ENCODE data around the gene KAZN.

KAZN gene

GRCh38 chr1:14777516-14778506 lies 179.3 kb downstream of the KAZN start:
- peak; percentile 14 for DNase-seq

- DNase-seq, result no peak
Measured at GRCh38 chr1:14778541-14778897, 180.0 kb downstream of the KAZN start.

GRCh38 chr1:14778898-14779865 lies 180.7 kb downstream of the KAZN start:
- peak; percentile 21 for DNase-seq

GRCh38 chr1:14780271-14780670 lies 181.8 kb downstream of the KAZN start:
- peak; percentile 92 for DNase-seq

GRCh38 chr1:14781811-14782210 lies 183.3 kb downstream of the KAZN start:
- DNase-seq, result no peak

- DNase-seq, result no peak
Measured at GRCh38 chr1:14782741-14783591, 184.5 kb downstream of the KAZN start.

GRCh38 chr1:14783592-14783886 lies 185.1 kb downstream of the KAZN start:
- no peak for DNase-seq

GRCh38 chr1:14784790-14785773 lies 186.6 kb downstream of the KAZN start:
- DNase-seq, result no peak

GRCh38 chr1:14786109-14786675 lies 187.7 kb downstream of the KAZN start:
- no peak for DNase-seq

- no peak for DNase-seq
Measured at GRCh38 chr1:14786681-14787080, 188.2 kb downstream of the KAZN start.

GRCh38 chr1:14787604-14788003 lies 189.1 kb downstream of the KAZN start:
- DNase-seq, result no peak

GRCh38 chr1:14788080-14788479 lies 189.6 kb downstream of the KAZN start:
- DNase-seq, result no peak

GRCh38 chr1:14790982-14791381 lies 192.5 kb downstream of the KAZN start:
- no peak for DNase-seq

- DNase-seq, result no peak
Measured at GRCh38 chr1:14791654-14792053, 193.2 kb downstream of the KAZN start.

GRCh38 chr1:14794136-14794768 lies 195.8 kb downstream of the KAZN start:
- DNase-seq, result no peak

- no peak for DNase-seq
Measured at GRCh38 chr1:14794906-14795305, 196.4 kb downstream of the KAZN start.

GRCh38 chr1:14795589-14795988 lies 197.1 kb downstream of the KAZN start:
- DNase-seq, result no peak

- DNase-seq, result no peak
Measured at GRCh38 chr1:14800014-14800413, 201.5 kb downstream of the KAZN start.

GRCh38 chr1:14800500-14801076 lies 202.1 kb downstream of the KAZN start:
- DNase-seq, result peak; percentile 40
